Gastrocnemius medialis (tissue), 4 donors: ENCODE data around the gene ACAP1. TPM values are rescaled to one million over a fixed set of nuclear protein-coding genes. Genes with fewer than 3 reads are reported as not detected.
"Not testable (repeated sequence)": the region's sequence is repeated elsewhere in the genome, so short reads cannot be mapped to it uniquely, and the experiment has no call there.

Experiments
- ATAC-seq, 2 donors: fragments of 150-250 bp; one replicate each; pipeline ENCODE4 v1.9.1; 2016
- DNase-seq, 2 donors: peaks; one replicate each; pipeline ENCODE4 v3.0.0-alpha.2; 2019
- H3K27ac ChIP-seq, 4 donors: fragments of 200-600 bp; sonication (generic); 1 replicate in 1 of 4; 2 replicates in 3 of 4; pipeline ENCODE4 v1.5.1; 2016 to 2018; ENCODE audit warnings: mild to moderate bottlenecking in 2 of 4, moderate library complexity in 1 of 4
- H3K27me3 ChIP-seq, 3 donors: fragments of 200-600 bp; sonication (generic) in 2 of 3; 1 replicate in 1 of 3; 2 replicates in 2 of 3; pipeline versions ENCODE4 v1.5.1 to v1.6.0; 2016 to 2019; ENCODE audit warnings: mild to moderate bottlenecking in 1 of 3, moderate library complexity in 1 of 3
- H3K36me3 ChIP-seq, 2 donors: fragments of 200-600 bp; sonication (generic) in 1 of 2; one replicate each; pipeline ENCODE4 v1.5.1; 2017 to 2018
- H3K4me1 ChIP-seq, 2 donors: fragments of 200-600 bp; sonication (generic) in 1 of 2; one replicate each; pipeline ENCODE4 v1.5.1; 2016 to 2017; ENCODE audit warnings: mild to moderate bottlenecking in 2 of 2
- H3K4me3 ChIP-seq, 4 donors: fragments of 200-600 bp; sonication (generic) in 3 of 4; 1 replicate in 1 of 4; 2 replicates in 3 of 4; pipeline ENCODE4 v1.5.1; 2016 to 2019; ENCODE audit warnings: mild to moderate bottlenecking in 2 of 4
- H3K9me3 ChIP-seq, 3 donors: fragments of 200-600 bp; sonication (generic) in 2 of 3; 1 replicate in 1 of 3; 2 replicates in 2 of 3; pipeline ENCODE4 v1.5.1; 2016 to 2019
- POLR2A ChIP-seq, 2 donors: fragments of 450-650 bp; IDR thresholded peaks; one replicate each; pipeline ENCODE4 v1.6.1; 2017; ENCODE audit warnings: antibody characterized with exemption in 2 of 2, mild to moderate bottlenecking in 2 of 2, moderate library complexity in 2 of 2
- in situ Hi-C, 4 donors: fragments of 200-750 bp; cut with MboI; loops; one replicate each; pipeline versions ENCODE4 v1.15.0 to v1.8.0; 2017; ENCODE audit warnings: low sequenced_read_pairs in 4 of 4
- intact Hi-C: fragments of 100-400 bp; cut with DNase I; formaldehyde crosslinking; loops from one replicate; pipeline ENCODE4 v1.15.1; 2023; ENCODE audit warnings: low total_unique reads
- total RNA-seq, 4 donors: library from RNA; depleted of rRNA; stranded (reverse); fragments of >200 nt; gene quantifications; one replicate each; pipeline versions ENCODE4 v1.1.0 to v1.2.3, GENCODE V29; 2016
- TF ChIP-seq, protein P1 (sequence below), 5 experiments: fragments of 450-650 bp in 3 of 5; fragments of 200-600 bp in 2 of 5; sonication (generic) in 2 of 5; IDR thresholded peaks in 4 of 5; conservative IDR thresholded peaks in 1 of 5; 1 replicate in 4 of 5; 2 replicates in 1 of 5; pipeline ENCODE4 v1.5.1; 2016 to 2019; ENCODE audit warnings: antibody characterized with exemption in 5 of 5, mild to moderate bottlenecking in 3 of 5, moderate library complexity in 3 of 5

ACAP1 gene
- total RNA-seq, 4 donors from 2014 or later: 0.22 to 16.3 (median 1.7) TPM

DNA sequence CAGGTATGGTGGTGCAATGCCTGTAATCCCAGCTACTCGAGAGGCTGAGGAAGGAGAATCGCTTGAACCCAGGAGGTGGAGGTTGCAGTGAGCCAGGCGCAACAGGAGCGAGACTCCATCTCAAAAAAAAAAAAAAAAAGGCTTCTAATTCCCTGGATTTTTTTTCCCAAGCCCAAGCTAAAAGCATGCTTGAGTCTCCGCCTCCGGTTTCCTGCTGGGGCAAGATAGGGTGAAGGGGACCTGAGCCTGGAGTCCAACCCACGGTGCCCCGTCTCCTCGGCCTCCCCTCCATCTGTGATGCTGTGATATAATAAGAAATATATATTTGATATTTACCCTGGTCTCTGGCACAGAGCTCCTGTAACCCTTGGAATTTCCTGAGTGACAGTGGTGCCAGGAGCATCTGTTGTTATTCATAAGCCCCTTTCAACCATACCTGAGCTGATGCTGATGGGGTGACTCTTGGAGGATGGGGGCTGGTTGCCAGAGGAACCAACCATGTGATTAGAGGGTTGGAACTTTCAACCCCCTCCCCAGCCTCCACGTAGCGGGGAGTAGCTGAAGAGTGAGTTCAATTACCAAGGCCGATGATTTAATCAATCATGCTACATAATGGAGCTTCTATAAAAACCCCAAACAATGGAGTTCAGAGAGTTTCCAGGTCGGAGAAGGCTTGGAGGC lies 31.7 kb downstream of the ACAP1 start:
- in situ Hi-C loops (loop anchor here in 2 of 4 donors (25.0 kb wide), 2 partner anchors 144 to 169 kb away; partner anchors contain the start of gene TNFSF12 (in 1 of the 2)), intact Hi-C loops (no loop called here)
- Histone ChIP-seq H3K27ac (no peak overlapping the region), H3K4me1 (no peaks in the 10 kb centered on the region), H3K9me3 (no peaks in the 10 kb centered on the region), H3K27me3 (no peaks in the 10 kb centered on the region), H3K36me3 (no peaks in the 10 kb centered on the region), H3K4me3 (no peak overlapping the region)
- no peak for TF ChIP-seq POLR2A (IDR thresholded peaks at IDR 0.05)
- TF ChIP-seq, protein P1, sequence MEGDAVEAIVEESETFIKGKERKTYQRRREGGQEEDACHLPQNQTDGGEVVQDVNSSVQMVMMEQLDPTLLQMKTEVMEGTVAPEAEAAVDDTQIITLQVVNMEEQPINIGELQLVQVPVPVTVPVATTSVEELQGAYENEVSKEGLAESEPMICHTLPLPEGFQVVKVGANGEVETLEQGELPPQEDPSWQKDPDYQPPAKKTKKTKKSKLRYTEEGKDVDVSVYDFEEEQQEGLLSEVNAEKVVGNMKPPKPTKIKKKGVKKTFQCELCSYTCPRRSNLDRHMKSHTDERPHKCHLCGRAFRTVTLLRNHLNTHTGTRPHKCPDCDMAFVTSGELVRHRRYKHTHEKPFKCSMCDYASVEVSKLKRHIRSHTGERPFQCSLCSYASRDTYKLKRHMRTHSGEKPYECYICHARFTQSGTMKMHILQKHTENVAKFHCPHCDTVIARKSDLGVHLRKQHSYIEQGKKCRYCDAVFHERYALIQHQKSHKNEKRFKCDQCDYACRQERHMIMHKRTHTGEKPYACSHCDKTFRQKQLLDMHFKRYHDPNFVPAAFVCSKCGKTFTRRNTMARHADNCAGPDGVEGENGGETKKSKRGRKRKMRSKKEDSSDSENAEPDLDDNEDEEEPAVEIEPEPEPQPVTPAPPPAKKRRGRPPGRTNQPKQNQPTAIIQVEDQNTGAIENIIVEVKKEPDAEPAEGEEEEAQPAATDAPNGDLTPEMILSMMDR (IDR thresholded peaks at IDR 0.05 in 4 of 5, conservative IDR thresholded peaks at IDR 0.05 in 1 of 5): no peak
- DNase-seq (no peak), ATAC-seq (no peak)

DNA sequence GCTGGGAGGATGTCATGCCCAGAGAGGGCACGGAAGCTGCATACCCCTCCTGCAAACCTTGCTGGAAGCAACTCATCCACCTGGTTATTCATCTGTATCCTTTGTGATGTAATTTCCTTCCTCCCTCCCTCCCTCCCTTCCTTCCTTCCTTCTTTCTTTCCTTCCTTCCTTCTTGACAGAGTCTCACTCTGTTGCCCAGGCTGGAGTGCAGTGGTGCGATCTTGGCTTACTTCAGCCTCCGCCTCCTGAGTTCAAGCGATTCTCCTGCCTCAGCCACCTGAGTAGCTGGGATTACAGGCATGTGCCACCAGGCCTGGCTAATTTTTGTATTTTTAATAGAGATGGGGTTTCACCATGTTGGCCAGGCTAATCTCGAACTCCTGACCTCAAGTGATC lies 32.3 kb downstream of the ACAP1 start:
- intact Hi-C loops, H3K27ac ChIP-seq, H3K36me3 ChIP-seq, H3K9me3 ChIP-seq, ATAC-seq, H3K4me1 ChIP-seq, H3K4me3 ChIP-seq, DNase-seq, H3K27me3 ChIP-seq: not testable (repeated sequence)
- in situ Hi-C loops: loop anchor here in 2 of 4 donors (25.0 kb wide), 2 partner anchors 144 to 169 kb away; partner anchors contain the start of gene TNFSF12 (in 1 of the 2)

DNA sequence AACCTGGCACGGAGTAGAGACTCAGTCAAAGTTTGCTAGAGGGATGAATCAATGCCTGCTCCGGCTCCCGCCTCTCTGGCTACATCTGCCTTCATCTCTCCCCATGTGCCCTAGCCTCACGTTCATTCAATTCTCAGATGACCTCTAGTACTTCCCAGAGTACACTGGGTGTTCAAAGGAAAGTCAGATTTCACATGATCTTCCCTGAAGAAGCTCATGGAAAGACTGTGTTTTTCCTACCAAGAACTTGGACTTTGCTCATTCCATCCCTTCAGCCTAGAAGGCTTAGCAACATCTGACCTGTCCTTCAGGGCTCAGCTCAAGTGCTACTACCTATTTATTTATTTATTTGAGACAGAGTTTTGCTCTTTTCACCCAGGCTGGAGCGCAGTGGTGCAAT lies 33.5 kb downstream of the ACAP1 start:
- Histone ChIP-seq H3K4me1 (no peaks in the 10 kb centered on the region), H3K9me3 (no peaks in the 10 kb centered on the region), H3K36me3 (no peaks in the 10 kb centered on the region), H3K27ac (no peak overlapping the region), H3K27me3 (no peaks in the 10 kb centered on the region), H3K4me3 (no peak overlapping the region)
- ATAC-seq (no peak), DNase-seq (no peak)
- in situ Hi-C loops (loop anchor here in 2 of 4 donors (25.0 kb wide), 2 partner anchors 142 to 167 kb away; partner anchors contain the start of gene TNFSF12 (in 1 of the 2)), intact Hi-C loops (no loop called here)
- TF ChIP-seq, protein P1 (IDR thresholded peaks at IDR 0.05 in 4 of 5, conservative IDR thresholded peaks at IDR 0.05 in 1 of 5): no peak
- no peak for TF ChIP-seq POLR2A (IDR thresholded peaks at IDR 0.05)

DNA sequence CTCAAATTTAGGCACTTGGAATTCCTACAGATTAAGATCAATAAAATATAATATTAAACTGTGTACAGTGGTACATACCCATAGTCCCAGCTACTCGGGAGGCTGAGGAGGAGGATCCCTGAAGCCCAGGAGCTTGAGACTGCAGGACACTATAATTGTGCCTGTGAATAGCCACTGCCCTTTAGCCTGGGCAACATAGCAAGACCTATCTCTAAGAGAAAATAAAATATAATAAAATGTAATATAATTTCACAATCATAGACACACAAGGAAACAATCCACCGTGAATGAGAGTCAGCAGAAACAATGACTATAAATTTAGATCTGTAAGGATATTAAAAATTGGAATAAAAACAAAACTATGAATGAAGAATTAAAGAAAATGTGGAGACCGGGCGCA lies 34.5 kb downstream of the ACAP1 start:
- ATAC-seq (no peak), DNase-seq (no peak)
- intact Hi-C loops: no loop called here
- Histone ChIP-seq H3K4me1 (no peaks in the 10 kb centered on the region), H3K27ac (no peak overlapping the region), H3K9me3 (no peaks in the 10 kb centered on the region), H3K36me3 (no peaks in the 10 kb centered on the region), H3K4me3 (no peak overlapping the region), H3K27me3 (no peaks in the 10 kb centered on the region)
- TF ChIP-seq, protein P1 (IDR thresholded peaks at IDR 0.05 in 4 of 5, conservative IDR thresholded peaks at IDR 0.05 in 1 of 5): no peak
- TF ChIP-seq POLR2A (IDR thresholded peaks at IDR 0.05): no peak
- in situ Hi-C loops: loop anchor here in 2 of 4 donors (25.0 kb wide), 2 partner anchors 141 to 166 kb away; partner anchors contain the start of gene TNFSF12 (in 1 of the 2)

DNA sequence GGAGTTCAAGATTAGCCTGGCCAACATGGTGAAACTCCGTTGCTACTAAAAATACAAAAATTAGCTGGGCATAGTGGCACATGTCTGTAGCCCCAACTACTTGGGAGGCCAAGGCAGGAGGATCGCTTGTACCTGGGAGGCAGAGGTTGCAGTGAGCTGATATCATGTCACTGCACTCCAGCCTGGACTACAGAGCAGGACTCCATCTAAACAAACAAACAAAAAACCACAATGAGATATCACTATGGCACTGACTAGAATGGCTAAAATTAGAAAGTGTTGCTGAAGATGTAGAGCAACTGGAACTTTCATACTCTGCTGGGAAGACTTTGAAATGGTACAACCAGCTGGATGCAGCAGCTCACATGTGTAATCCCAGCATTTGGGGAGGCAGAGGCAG lies 38.0 kb downstream of the ACAP1 start:
- no peak for TF ChIP-seq POLR2A (IDR thresholded peaks at IDR 0.05)
- TF ChIP-seq, protein P1 (IDR thresholded peaks at IDR 0.05 in 4 of 5, conservative IDR thresholded peaks at IDR 0.05 in 1 of 5): no peak
- Histone ChIP-seq H3K4me3 (no peak overlapping the region), H3K36me3 (no peaks in the 10 kb centered on the region), H3K4me1 (no peaks in the 10 kb centered on the region), H3K9me3 (no peaks in the 10 kb centered on the region), H3K27me3 (no peaks in the 10 kb centered on the region), H3K27ac (no peak overlapping the region)
- in situ Hi-C loops: loop anchor here in 2 of 4 donors (25.0 kb wide), 2 partner anchors 138 to 163 kb away; partner anchors contain the start of gene TNFSF12 (in 1 of the 2)
- intact Hi-C loops: no loop called here
- no peak for ATAC-seq
- no peak for DNase-seq
